ACHN (cell line): Measurements from ENCODE around the gene PDF.

Experiments used
- DNase-seq: peaks from one replicate; pipeline ENCODE4 v3.0.0-alpha.2; 2015
- in situ Hi-C: cut with HindIII; loops from 2 replicates; pipeline ENCODE4 v1.10.0; 2017; ENCODE audit warnings: low sequenced_read_pairs, low pct_ligation_motif_present, low pct_unique_long_range_greater_than_20kb

Gene PDF

GRCh38 chr16:69319826-69320739, 10.3 kb downstream of the PDF start:
- in situ Hi-C loops = no loop called here
- DNase-seq = no peak

- in situ Hi-C loops = no loop called here
- no peak for DNase-seq
Observed at GRCh38 chr16:69319381-69319780, 11.0 kb downstream of the PDF start.

- DNase-seq = no peak
- in situ Hi-C loops = no loop called here
Observed at GRCh38 chr16:69318911-69319289, 11.5 kb downstream of the PDF start.

- DNase-seq = no peak
- in situ Hi-C loops = no loop called here
Observed at GRCh38 chr16:69318177-69318910, 12.0 kb downstream of the PDF start.

- no peak for DNase-seq
- in situ Hi-C loops = no loop called here
Observed at GRCh38 chr16:69316595-69317034, 13.8 kb downstream of the PDF start.

- in situ Hi-C loops = no loop called here
- no peak for DNase-seq
Observed at GRCh38 chr16:69315486-69316311, 14.7 kb downstream of the PDF start.

- in situ Hi-C loops = no loop called here
- DNase-seq = no peak
Observed at GRCh38 chr16:69314534-69314933, 15.9 kb downstream of the PDF start.

- in situ Hi-C loops = no loop called here
- no peak for DNase-seq
Observed at GRCh38 chr16:69313469-69313868, 16.9 kb downstream of the PDF start.

- in situ Hi-C loops = no loop called here
- DNase-seq = peak; percentile 55
Observed at GRCh38 chr16:69311533-69312387, 18.6 kb downstream of the PDF start.

GRCh38 chr16:69310653-69311532, 19.5 kb downstream of the PDF start, which contains the start of gene VPS4A:
VPS4A (plus strand) TSS chr16:69311350; CDS start chr16:69311512, 162 bp downstream.
- in situ Hi-C loops = no loop called here
- DNase-seq = peak; percentile 96

- in situ Hi-C loops = no loop called here
- no peak for DNase-seq
Observed at GRCh38 chr16:69309316-69309715, 21.1 kb downstream of the PDF start.

GRCh38 chr16:69307856-69308255, 22.5 kb downstream of the PDF start:
- in situ Hi-C loops = no loop called here
- DNase-seq = no peak

GRCh38 chr16:69307091-69307490, 23.3 kb downstream of the PDF start:
- in situ Hi-C loops = no loop called here
- no peak for DNase-seq

GRCh38 chr16:69306031-69306430, 24.4 kb downstream of the PDF start:
- in situ Hi-C loops = no loop called here
- DNase-seq = no peak

GRCh38 chr16:69302301-69302700, 28.1 kb downstream of the PDF start:
- in situ Hi-C loops = no loop called here
- no peak for DNase-seq

GRCh38 chr16:69301861-69302260, 28.5 kb downstream of the PDF start:
- in situ Hi-C loops = no loop called here
- DNase-seq = no peak

- DNase-seq = no peak
- in situ Hi-C loops = no loop called here
Observed at GRCh38 chr16:69301187-69301586, 29.2 kb downstream of the PDF start.
